Measurements from ENCODE around the gene PID1.

PID1 gene

DNA sequence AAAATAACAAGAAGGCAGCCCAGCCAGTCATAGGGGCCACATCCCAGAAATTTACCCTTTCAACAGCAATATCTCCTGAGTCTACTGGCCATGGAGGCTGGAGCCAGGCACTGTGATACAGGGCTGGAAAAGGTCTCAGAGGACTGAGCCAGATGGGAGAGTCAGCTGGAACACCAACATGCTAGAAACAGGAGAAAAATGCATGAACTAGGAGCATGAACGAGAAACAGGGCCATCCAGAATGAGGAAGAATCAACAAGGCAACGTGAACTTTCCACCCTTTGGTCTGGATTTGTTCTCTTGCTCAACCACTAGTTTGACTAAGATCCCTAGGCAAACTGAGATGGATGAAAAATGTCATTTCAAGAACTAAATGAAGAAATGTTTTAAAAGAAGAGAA lies 13.1 kb downstream of the PID1 start:
- DNase-seq: no peak

DNA sequence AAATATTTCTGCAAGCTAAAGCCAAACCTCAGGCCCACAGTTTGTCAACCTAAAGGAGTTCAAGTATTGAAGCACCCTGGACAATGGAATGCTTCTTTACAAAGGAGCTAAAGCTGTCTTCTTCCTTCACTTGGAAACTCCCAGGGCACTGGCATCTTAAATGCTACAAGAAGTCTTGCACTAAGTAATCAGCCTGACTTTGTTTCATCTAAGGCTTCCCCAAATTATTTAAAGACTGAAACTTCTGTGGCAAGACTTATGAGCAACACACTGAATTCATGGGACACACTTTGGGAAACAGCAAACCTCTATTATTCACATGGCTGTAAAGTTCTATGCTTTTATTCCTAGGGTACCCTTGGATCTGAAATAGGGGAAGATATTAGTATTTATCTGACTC lies 14.7 kb downstream of the PID1 start:
- no peak for DNase-seq

DNA sequence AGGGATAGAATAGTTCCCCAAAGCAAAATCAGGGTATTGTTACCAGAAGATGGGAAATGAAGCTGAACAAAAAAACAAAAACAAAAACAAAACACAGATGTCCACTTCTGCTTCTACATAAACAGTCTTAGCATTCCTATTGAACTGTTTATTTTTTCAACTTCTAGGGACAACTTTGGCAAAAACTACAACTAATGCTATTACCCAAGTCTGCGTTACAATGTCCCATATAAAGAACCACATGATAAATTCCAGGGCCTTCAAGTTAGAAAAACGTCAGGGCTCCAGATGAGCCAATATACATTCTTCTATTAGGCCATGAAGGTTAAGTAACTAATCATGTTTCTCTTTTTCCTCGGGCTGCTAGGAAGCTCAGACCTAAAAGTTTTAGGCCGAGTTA lies 16.9 kb downstream of the PID1 start:
- DNase-seq: no peak

DNA sequence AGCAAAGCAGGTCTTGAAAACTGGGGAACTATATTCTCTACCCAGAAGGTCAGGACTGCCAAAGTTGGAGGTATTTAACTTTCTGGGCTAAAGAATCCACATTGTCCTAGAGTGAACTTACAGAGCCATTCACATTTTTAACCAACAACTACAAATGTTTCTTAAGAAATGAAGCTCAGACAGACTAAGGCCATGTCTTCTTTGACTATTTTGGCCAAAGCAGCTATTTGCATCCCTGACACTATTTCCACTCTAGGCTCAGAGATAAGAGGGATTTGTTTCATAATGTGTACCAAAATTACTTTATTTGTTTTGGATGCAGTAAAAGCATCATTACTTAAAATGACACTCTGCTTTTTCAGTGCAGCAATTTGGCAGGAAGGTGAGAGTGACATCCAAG lies 18.1 kb downstream of the PID1 start:
- DNase-seq: no peak

DNA sequence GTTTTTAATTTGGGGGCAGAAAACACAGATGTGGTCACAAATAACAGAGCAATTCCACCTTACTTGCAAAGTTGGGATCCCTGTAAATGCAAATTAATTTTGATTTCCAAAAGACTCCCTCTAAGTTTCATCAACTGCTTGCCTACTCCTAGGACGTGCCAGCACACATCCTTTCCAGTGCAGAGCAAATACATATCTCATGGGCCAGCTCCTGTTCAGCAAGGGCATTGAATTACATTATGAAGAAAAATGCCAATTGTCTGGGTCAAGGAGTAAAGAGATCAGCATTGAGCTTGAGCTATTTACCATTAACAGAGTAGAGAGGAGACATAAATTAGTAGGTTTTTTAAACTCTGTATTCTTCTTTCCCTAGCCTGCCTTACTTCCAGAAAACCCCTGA lies 18.8 kb downstream of the PID1 start:
- no peak for DNase-seq

DNA sequence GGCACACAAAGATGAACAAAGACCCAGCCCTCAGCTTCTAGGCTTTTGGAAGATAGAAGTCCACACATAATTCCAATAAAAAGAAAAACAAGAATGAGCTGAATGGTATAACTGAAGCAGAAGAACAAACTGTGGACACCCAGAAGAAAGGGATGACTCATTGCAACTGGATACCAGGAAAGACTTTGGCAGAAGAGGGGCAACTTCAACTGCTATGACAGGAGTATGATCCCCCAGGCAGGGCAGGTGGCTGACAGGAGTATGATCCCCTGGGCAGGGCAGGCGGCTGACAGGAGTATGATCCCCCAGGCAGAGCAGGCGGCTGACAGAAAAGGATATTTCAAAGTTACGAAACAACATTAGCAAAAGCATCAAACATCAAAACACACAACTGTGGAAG lies 21.6 kb downstream of the PID1 start:
- DNase-seq: no peak

DNA sequence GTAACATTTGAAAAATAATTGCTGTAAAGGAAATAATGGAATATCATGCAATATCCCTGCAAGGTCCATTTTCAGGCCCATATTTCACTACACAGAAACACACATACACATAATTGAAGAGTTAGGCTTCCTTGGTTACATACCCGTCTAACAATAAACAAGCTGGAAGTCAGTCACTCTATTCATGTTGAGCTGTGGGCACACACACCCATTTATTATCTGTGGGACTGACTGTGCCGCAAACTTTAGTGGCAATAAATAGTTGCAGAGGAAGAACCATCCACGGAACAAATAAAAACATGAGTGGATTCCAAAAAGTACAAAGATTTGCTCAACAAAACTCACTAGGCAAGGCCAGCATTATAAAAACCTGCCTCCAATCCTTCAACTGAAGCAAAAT lies 24.8 kb downstream of the PID1 start:
- no peak for DNase-seq

DNA sequence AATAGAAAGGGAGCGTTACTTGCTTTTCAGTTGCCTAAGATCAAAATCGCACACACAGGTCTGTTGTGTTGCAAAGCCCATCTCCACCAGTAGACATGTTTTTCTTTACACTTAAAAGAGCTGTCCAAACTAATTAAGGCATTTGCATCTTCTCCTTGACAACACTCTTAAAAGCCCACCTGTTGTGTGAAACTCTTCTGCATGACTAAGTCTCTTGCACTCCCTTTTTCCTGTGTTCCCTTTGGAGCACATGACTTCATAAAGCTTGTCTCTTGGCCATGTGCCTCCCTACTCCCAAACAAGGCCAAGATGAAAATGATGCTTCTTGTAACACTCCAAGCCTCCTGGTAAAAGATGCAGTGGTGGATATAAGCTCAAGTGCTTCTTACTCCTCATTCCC lies 26.1 kb downstream of the PID1 start:
- peak in 1 of 3 experiments; percentile 9 for DNase-seq

DNA sequence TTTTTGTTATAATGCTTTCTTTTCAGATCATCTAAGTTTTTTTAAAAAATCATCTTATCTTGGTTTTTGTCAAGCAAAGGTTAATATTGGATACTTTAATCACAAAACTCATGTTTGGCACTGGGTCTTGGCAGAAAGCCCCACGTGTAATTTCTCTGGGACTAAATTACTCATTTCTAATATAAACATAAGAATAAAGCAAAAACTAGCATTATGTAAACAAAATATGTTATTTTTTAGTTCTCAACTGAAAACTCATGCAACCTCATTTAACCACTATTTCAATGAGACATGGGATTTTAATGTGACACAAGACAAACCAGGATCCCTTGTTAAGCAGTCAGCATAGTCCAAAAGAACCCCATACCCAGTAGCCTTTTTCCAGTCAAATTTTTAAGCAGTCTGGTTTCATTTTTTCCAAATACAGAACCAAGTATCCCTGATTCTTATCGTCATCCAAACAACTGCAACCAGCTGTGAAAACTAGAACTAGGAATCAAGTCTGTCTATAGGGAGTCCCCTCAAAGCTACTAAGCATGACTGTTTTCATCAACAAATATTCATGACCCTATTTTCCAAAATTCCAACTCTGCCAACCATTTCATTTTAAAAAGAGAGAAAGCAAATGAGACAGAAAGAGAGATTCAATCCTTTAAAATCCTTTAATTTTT lies 27.1 kb downstream of the PID1 start:
- DNase-seq: no peak

DNA sequence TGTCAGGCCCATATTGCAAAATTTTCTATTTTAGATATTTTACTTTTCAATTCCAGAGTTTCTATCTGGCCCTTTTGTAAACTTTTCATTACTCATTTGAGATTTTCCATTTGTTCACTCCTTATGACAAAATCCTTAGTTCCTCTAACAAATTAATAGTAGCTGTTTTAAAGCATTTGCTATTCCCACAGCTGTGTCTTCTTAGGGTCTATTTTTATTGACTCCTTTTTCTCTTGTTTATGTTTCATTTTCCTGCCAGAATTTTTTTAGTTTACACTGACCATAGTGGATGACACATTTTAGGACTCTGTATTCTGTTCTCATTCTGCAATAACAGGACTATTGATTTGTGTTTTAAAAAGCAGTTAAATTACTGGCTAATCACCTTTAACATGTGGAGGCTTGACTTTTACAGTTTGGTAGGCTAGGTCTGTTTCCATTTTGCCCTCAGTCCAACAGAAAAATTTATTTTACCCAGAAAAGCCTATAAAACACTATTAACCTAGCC lies 30.0 kb downstream of the PID1 start:
- DNase-seq: no peak

DNA sequence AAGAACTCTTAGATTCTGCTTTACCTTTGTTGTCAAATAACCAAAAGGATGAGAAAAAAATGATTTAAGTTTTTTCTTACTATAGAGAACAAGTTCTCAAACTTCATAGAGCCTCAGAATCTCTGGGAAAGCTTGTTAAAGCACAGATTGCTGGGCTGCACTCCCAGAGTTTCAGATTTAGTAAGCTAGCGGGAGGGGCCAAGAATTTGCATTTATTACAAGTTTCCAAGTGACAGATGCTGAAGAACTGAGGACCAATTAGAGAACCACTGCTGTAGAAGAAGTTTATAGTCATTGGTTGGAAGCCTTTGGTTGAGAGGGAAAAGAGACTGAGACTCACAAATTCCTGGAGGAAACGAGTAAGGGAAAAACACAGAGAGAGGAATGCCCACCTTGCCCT lies 32.1 kb downstream of the PID1 start:
- no peak for DNase-seq

DNA sequence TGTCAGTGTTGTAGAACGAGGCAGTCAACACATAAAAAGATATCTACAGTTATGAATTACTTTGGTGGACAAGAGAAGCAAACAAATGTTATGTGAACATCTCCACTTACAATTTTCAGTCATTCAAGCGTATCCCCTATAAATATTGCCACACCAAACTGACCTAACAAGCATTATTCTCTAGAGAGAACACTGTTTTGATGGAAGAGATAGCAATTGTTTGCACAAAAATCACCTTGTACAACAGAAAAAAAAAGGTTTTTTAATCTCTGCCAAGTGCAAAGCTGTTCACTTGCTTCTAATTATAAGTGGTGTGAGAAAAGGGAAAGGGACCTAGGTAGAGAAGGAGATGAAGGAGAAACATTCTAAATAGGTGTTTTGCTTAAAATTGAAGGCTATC lies 33.8 kb downstream of the PID1 start:
- no peak for DNase-seq

DNA sequence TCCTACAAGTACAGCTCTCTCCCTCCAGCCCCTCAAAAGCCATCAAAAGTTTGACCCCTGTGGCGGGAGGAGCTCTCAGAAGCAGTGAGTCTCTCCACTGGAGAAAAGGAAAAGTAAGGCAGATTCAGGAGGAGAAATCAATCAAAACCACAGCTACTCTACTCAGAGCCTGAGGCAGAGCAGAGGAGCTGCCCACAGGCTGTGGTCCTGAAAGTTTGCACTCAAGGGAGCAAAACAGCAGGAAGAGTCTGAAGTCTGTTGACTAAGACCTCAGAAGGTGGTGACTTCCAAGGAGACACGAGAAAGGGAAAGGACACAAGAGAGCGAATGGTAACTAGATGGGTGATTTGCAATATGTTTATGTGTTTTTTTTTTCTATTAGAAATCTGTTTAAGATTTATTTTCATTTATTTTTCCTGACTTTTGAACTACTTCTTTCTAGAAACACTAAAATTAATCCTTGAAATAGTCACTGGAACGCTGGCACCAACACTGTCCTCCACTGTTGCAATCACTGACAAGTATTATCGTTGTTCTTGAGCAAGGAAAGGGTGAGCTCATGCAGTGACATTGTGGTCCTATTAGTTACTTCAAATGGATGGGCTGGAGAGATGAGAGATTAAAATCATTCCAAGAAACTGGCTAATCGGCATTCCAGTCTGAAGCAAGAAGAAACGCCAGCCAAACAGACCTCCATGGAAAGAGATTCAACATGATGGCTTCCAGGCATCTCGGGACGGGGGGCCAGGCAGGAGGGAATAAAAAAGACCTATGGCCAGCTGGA lies 35.8 kb downstream of the PID1 start:
- no peak for DNase-seq

DNA sequence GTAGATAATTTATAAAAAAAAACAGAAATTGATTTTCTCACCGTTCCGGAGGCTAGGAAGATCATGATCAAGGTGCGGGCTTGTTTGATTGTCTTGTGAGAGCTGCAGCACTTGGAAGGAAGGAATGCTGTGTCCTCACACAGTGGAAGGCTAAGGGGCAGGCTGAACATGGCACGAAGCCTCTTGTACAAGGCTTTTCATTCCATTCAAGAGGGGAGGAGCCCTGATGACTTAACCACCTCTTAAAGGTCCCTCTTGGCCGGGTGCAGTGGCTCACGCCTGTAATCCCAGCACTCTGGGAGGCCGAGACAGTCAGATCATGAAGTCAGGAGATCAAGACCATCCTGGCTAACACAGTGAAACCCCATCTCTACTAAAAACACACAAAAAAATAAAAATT lies 39.2 kb downstream of the PID1 start:
- no peak for DNase-seq

DNA sequence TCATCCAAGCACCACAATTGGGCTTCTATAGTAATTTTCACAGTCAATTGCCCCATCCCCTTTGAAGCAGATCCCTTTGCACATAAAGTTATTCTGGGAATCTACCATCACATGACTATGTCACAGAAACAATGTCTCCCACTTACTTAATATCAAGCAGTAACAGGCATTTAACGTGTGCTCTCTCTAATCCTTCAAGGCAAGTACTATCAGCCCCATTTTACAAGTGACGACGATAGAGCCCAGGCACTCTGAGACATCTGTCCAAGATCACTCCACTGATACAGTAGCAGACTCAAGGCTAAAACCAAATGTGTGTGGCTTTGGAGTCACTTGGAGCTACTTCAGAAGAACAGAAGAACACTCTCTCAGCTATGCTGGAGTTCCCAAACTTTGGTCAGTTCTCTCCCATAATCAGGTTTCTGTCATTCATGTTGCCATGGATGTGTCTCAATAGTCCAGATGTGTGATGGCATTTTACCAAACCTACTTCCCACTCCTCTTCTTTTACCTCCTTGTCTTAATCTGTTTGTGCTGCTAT lies 39.7 kb downstream of the PID1 start:
- no peak for DNase-seq

DNA sequence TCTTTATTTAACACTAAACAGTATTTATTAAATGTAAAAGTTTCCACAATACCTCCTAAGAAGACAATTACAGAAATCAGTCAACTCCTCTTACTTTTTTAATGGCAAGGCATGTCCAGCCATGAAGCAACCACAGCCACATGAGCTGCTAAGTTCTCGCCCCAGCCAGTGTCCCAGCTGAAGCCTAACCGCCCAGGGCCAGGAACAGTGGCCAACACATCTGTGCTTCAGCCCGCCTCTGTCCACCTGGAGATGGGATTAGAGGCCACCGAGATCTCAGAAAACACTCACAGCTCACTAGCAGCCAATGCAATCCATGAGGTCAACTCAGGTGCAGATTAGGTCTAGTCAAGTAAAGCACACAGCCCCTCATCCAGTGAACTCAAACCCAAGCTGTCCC lies 40.2 kb downstream of the PID1 start:
- no peak for DNase-seq

DNA sequence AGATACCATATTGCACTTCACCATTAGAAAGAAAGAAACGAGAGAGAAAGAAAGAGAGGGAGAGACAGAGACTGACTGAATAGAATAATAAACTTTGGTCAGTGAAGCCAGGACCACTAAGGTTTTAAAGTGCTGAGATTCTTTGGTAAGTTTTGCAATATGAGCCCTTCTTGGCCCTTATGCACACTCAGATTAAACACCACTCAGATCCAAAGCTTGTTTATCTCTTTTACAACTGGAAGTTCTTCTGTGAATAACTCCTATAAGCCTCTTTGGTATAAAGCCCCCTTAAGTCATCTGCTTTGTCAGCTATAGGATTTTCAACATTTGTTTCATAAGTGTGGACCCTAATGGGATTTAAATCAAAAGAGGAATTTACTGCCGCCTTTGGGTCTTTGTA lies 40.8 kb downstream of the PID1 start:
- no peak for DNase-seq

DNA sequence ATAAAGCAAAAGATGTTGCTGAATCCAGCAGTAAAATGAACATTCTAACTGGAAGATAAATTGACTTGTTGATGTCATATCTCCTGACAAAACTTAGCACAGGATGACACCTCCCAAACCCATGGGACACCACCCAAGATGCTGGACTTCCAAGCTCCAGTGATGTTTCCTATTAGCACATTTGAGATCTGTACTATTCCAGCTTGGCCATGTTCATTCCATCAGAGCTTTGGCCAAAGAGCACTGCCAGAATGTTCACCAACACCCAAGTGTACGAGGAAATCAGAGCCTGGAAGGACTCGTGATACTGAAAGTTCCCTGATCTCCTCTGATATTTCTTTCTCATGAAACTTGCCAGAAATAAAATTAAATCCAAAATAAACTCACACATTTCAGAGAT lies 44.7 kb downstream of the PID1 start:
- no peak for DNase-seq

DNA sequence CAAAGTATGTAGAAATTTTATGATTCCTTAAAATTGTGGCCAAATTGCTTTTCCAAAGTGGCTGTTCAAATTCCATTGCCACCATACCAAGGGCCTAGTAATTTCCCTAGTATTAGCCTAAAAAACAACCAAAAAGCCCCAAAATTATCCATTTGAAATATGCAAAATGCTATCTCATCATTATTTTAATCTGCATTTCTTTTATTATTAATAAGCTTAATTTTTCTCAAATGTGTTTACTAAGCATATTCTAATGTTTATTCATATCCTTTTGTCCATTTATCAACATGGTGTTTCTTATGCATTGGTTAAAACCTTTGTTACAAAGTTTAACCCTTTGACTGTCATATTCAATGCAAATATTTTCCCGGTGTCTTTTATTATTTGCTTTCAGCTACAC lies 48.0 kb downstream of the PID1 start:
- no peak for DNase-seq

DNA sequence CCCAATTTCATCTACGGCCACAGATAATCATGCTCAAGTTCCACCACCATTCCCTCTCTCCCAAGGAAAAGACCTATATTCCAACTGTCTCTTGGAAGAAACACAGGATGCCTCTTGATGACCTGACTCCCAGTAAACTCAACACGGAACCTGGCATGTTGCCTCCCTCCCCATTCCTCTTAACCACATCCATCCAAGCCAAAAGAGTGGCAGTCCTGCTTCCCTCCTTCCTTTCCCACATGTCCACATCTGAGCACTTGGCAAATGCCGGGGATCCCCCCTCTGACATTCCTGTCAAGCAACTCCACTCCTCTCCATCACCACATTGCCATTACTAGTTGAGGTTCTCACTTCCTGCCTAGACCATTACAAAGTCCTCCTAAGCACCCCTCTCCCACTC lies 49.4 kb downstream of the PID1 start:
- DNase-seq: no peak

DNA sequence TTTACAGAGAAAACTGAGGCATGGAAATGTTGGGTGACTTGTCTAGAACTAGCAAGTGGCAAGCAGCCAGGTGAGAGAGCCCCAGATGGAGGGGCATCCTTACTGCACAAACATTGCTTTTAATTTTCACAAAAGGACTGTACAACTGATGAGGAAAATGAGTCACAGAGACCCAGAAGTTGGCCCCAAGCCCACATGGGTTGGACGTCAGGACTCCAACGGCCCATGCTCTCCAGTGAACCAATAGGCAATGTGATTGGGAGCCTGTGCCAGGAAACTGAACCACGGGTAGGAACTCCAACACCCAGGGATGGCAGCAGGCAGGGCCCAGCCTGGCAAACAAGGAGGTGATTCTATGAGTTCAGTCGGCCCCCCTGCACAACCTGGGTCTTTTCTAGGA lies 50.8 kb downstream of the PID1 start:
- no peak for DNase-seq

DNA sequence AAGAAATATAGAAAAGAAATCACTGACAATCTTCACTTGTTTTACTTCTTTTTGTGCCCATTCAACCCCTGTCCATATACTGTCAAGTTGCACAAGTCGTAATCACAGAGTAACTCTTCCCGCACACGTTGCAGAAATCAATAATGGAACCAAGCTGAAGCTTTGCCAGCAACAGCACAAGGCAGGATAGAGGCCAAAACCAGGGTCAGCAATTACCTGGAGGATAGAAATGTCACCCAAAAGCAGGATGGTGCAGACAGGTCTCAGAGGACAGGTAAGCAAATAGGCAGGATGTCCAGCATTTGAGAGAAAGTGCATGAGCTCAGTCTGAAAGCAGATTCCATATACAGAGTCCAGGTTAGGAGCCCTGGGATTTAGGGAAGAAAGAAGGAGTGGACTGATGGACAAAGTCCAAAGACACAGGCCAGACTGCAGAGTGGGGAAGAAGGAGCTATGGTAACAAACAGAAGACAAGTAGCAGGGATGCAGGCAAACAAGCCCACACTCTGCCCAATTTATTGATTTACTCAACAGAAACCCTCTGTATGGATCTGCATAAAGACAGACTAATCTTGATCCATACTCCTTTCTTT lies 52.7 kb downstream of the PID1 start:
- no peak for DNase-seq

DNA sequence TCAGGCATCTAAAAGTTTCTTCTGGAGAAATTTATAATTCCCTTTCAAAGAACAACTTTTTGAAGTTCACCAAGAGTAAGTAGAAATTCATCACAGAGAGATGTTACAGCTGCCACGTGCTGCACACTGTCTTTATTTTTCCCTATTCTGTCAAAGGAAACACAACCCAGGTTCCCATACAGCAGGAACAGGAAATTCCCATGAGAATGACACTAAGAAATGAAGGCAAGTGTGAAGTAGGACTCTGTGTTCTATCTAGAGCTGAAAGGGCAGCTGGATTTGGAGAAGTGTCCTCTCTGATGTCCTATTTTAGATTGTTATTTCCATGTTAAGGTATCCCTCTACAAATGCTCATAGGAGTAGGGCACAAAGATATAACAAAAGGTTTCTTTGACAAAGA lies 58.8 kb downstream of the PID1 start:
- no peak for DNase-seq

DNA sequence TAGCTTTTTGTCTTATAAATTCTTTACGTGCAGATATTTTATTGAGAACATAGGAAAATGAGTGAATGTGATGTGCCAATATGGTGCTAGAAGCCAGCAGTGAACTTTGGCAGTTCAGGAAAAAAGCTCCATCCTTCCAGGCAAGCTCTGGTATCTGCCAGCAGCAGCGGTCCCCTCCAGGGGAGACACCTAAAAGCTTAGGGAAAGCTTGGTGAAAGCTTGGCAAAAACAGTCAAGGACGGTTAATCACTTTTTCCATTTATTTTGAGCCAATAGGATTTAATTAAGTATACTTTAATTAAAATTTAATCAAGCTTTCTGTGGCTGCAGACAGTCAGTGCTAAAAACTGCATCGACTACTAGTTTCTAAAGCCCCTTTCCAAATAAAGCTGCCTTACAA lies 60.4 kb downstream of the PID1 start:
- DNase-seq: no peak

Data from NCI-H1417 (cell line).